Mesothelial cell of epicardium (in vitro differentiated cells): ENCODE measurements around the gene DMXL1. TPM values are rescaled to one million over a fixed set of nuclear protein-coding genes. Genes with fewer than 3 reads are reported as not detected.
"Not testable (repeated sequence)": the region's sequence is repeated elsewhere in the genome, so short reads cannot be mapped to it uniquely, and the experiment has no call there.

Source experiments
- DNase-seq, 2 experiments: peaks; one replicate each; pipeline ENCODE4 v3.0.0; 2021; ENCODE audit warnings: low spot score in 2 of 2; ENCODE audit not compliant: unreplicated experiment in 2 of 2
- H3K27ac Mint-ChIP-seq: 2 replicates; pipeline ENCODE4 v1.8.0; 2021; ENCODE audit warnings: mixed read lengths
- H3K27me3 Mint-ChIP-seq: 2 replicates; pipeline ENCODE4 v1.8.0; 2021; ENCODE audit warnings: low read depth, mixed read lengths
- H3K36me3 Mint-ChIP-seq: 2 replicates; pipeline ENCODE4 v1.8.0; 2021; ENCODE audit warnings: mixed read lengths
- H3K4me1 Mint-ChIP-seq: 2 replicates; pipeline ENCODE4 v1.8.0; 2021; ENCODE audit warnings: mixed read lengths
- H3K4me3 Mint-ChIP-seq: 2 replicates; pipeline ENCODE4 v1.8.0; 2021; ENCODE audit warnings: mild to moderate bottlenecking, moderate library complexity, mixed read lengths
- H3K9me3 Mint-ChIP-seq: 2 replicates; pipeline ENCODE4 v1.8.0; 2021; ENCODE audit warnings: mixed read lengths
- CTCF ChIP-seq: fragments of 200-600 bp; sonication (generic); IDR thresholded peaks from one replicate; pipeline ENCODE4 v1.5.0; 2021; ENCODE audit warnings: antibody characterized with exemption; ENCODE audit not compliant: unreplicated experiment
- total RNA-seq: library from RNA; stranded (reverse); gene quantifications from 3 replicates; pipeline ENCODE4 v1.2.1, GENCODE V29; 2021

DMXL1 gene
- total RNA-seq, 1 donor from 2014 or later, result 74.9 TPM

DNA sequence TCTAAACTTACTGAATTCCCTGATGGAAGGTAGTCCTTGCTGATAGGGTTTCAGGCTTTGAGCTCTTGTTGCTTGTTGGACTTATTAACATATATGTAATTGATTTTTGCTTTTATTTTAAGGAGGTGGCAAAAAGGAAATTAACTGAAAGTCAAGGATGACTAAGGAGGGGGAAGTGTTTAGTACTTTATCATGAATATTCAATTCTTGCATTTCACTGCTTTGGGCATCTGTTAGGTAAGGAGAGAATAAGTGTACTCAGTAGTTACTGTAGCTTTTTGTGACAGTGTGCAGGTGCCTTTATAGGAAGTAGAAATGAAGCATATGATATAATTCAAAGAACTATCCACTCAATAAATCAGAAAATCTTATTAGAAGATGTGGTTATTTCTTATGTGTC, 47.1 kb downstream of the DMXL1 start:
- TF ChIP-seq CTCF, result no peak
- H3K4me3 Mint-ChIP-seq, result no peak overlapping the region
- peaks cover 51% of the 10 kb centered on the region for H3K36me3 Mint-ChIP-seq
- no peak for DNase-seq
- H3K27ac Mint-ChIP-seq, result no peak overlapping the region
- H3K4me1 Mint-ChIP-seq, result no peaks in the 10 kb centered on the region
- peaks cover 10% of the 10 kb centered on the region for H3K9me3 Mint-ChIP-seq
- H3K27me3 Mint-ChIP-seq, result no peaks in the 10 kb centered on the region

DNA sequence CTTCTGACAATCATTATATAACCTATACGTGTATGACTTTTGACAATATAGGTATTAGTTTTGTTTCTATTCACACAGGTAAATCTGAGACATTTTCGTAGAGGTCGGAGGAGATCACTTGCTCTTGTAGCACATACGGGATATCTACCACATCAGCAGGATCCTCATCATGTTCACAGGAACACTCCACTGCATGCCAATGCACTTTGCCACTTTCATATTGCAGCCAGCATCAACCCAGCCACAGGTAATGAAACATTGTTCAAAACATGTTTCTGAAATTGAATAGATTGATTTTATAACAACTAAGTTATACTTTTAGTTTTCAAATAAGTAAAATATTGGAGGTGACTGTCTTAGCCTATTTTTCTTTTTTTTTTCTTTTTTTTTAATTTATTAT, 50.0 kb downstream of the DMXL1 start:
- H3K36me3 Mint-ChIP-seq, result peaks cover 58% of the 10 kb centered on the region

DNA sequence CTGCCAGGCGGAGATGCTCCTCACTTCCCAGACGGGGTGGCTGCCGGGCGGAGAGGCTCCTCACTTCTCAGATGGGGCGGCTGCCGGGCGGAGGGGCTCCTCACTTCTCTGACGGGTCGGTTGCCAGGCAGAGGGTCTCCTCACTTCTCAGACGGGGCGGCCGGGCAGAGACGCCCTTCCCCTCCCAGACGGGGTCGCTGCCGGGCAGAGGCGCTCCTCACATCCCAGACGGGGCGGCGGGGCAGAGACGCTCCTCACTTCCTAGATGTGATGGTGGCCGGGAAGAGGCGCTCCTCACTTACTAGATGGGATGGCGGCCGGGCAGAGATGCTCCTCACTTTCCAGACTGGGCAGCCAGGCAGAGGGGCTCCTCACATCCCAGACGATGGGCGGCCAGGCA, 51.6 kb downstream of the DMXL1 start:
- not testable (repeated sequence) for H3K27me3 Mint-ChIP-seq
- peaks cover 46% of the 10 kb centered on the region for H3K36me3 Mint-ChIP-seq

More for the DNA sequence above, 50.0 kb downstream of the DMXL1 start:
- Mint-ChIP-seq H3K4me3 (no peak overlapping the region), H3K27ac (no peak overlapping the region), H3K9me3 (peaks cover 10% of the 10 kb centered on the region), H3K4me1 (no peaks in the 10 kb centered on the region), H3K27me3 (no peaks in the 10 kb centered on the region)
- TF ChIP-seq CTCF, result no peak
- DNase-seq, result no peak

GRCh38 chr5:119123280-119123679, 52.4 kb downstream of the DMXL1 start:
- H3K4me1 Mint-ChIP-seq, result no peaks in the 10 kb centered on the region
- no peak overlapping the region for H3K4me3 Mint-ChIP-seq
- no peak for TF ChIP-seq CTCF
- H3K27ac Mint-ChIP-seq, result no peak overlapping the region
- no peak for DNase-seq
- H3K27me3 Mint-ChIP-seq, result no peaks in the 10 kb centered on the region
- peaks cover 10% of the 10 kb centered on the region for H3K9me3 Mint-ChIP-seq
- peaks cover 45% of the 10 kb centered on the region for H3K36me3 Mint-ChIP-seq

More for the DNA sequence above, 51.6 kb downstream of the DMXL1 start:
- H3K4me3 Mint-ChIP-seq, H3K27ac Mint-ChIP-seq, H3K9me3 Mint-ChIP-seq, DNase-seq, H3K4me1 Mint-ChIP-seq: not testable (repeated sequence)

DNA sequence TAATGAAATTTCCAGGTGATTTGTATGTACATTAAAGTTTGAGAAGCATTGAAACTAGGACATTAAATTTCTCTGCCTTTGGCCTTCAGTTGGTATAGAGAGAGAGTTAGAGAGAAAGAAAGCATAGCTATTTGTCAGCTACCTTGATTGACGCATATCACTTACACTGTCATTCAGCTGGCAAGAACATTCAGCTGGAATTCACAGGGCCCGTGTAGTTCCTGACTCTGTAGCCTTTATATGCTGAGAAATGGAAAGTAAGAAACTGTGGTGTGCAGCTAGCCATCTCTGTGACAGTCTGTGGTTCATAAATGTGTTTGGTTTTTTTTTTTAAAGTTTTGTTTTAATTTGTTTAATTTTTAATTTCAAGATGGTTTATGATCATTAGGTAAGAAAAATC, 58.9 kb downstream of the DMXL1 start:
- Mint-ChIP-seq H3K36me3 (peaks cover 45% of the 10 kb centered on the region), H3K27me3 (no peaks in the 10 kb centered on the region), H3K4me1 (no peaks in the 10 kb centered on the region), H3K27ac (no peak overlapping the region), H3K9me3 (peaks cover under 1% of the 10 kb centered on the region), H3K4me3 (no peak overlapping the region)
- TF ChIP-seq CTCF, result no peak
- DNase-seq, result no peak

DNA sequence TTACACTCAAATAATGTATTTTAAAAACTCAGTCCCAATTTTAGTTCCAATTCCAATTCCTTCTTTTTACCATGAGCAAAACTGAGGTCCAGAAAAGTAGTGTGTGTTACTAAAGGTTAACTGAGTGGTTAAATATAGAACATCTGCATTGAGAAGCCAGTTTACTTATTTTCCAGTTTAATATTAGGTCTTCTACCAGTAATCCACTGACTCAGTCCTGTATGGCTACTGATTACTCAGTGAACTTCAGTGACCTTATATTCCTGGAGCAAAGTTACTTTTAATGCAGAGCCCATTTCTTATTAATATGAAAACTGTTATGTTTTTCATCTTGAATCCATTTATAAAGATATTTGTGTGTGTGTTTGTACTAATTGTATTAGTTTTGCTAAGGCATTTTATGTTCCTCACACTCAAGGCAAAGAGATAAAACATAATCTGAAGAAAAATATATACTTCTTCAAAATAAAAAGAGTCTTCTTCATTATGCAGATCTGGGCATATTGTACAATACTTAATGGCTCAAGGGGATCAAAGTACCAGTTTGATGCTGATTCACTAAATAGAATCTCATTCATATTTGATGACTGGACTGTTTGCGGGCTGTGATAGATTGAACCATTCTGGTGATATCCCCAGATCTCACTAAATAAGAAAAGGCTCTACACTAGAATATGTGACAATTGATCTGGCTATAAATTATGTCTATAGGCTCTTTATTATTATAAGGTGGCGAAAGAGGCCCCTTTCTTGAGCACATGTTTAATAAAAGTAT, 60.8 kb downstream of the DMXL1 start:
- no peak for TF ChIP-seq CTCF
- DNase-seq, result no peak
- Mint-ChIP-seq H3K27ac (no peak overlapping the region), H3K4me3 (no peak overlapping the region), H3K36me3 (peaks cover 61% of the 10 kb centered on the region), H3K9me3 (peaks cover 20% of the 10 kb centered on the region), H3K27me3 (no peaks in the 10 kb centered on the region), H3K4me1 (no peaks in the 10 kb centered on the region)

DNA sequence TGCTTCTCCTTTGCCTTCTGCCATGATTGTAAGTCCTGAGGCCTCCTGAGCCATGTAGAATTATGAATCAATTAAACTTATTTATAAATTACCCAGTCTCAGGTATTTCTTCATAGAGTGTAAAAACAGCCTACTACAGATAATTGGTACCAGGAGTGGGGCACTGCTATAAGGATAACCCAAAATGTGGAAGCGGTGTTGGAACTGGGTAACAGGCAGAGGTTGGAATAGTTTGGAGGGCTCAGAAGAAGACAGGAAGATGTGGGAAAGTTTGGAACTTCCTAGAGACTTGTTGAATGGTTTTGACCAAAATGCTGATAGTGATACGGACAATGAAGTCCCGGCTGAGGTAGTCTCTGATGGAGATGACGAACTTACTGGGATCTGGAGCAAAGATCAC, 64.9 kb downstream of the DMXL1 start:
- not testable (repeated sequence) for H3K27me3 Mint-ChIP-seq, H3K4me3 Mint-ChIP-seq, H3K27ac Mint-ChIP-seq, DNase-seq, H3K4me1 Mint-ChIP-seq
- Mint-ChIP-seq H3K36me3 (peaks cover 82% of the 10 kb centered on the region), H3K9me3 (peaks cover 58% of the 10 kb centered on the region)
